GM12892 (cell line): ENCODE results near the gene LRRC58.
"Not testable (repeated sequence)": the region's sequence is repeated elsewhere in the genome, so short reads cannot be mapped to it uniquely, and the experiment has no call there.

Experiments
- DNase-seq: peaks from one replicate; pipeline ENCODE4 v3.0.0; 2011; ENCODE audit not compliant: insufficient read length
- FAIRE-seq: peaks from 2 replicates; lab custom pipeline; 2011; peaks lifted over from hg19 to GRCh38; lab: Jason Lieb, UNC
- POLR2A ChIP-seq: IDR thresholded peaks from 2 replicates; pipeline ENCODE4 v1.6.1; 2011; ENCODE audit warnings: low read depth, low read length, control low read depth
- POLR2AphosphoS5 ChIP-seq: IDR thresholded peaks from 2 replicates; pipeline ENCODE4 v1.6.1; 2011; ENCODE audit warnings: low read depth, low read length, control low read depth
- TAF1 ChIP-seq: IDR thresholded peaks from 2 replicates; pipeline ENCODE4 v1.6.1; 2011; ENCODE audit warnings: low read depth, mild to moderate bottlenecking, control low read depth, low read length, borderline replicate concordance

The LRRC58 gene

DNA sequence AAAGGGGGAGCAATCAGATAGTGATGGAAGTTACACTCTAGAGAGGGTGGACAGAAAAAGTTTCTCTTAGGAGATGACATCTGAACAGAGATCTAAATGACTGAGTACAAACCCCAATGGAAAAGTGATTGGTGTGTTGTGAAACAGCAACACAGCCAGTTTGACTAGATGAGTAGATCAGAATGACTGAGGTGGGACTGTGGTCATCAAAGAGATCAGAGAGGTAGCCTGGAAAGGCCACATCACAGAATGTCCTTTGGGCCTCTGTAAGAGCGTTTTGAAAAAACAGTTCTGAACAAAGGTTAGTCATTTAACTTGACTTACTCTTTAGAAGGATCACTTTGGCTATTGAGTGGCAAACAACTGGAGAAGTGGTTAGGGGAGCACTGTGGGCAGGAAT, 10.6 kb downstream of the LRRC58 start:
- peak; percentile 73 for FAIRE-seq
- TF ChIP-seq TAF1 (no peak), POLR2AphosphoS5 (no peak), POLR2A (no peak)

DNA sequence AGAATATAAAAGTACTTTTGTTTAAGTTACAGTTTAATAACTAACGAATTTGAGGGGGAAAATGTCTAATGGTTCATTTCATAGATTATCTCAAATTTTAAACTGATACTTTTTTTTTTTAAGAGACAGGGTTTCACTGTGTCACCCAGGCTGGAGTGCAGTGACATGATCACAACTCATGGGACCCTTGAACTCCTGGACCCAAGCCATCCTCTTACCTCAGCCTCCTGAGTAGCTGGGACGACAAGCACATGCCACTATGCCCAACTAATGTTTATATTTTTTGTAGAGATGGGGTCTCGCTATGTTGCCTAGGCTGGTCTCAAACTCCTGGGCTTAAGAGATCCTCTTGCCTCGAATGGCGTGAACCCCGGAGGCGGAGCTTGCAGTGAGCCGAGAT, 16.5 kb downstream of the LRRC58 start:
- DNase-seq: no peak
- TF ChIP-seq POLR2AphosphoS5 (no peak), TAF1 (no peak), POLR2A (no peak)
- FAIRE-seq: no peak

More for the DNA sequence above, 10.6 kb downstream of the LRRC58 start:
- DNase-seq: no peak

DNA sequence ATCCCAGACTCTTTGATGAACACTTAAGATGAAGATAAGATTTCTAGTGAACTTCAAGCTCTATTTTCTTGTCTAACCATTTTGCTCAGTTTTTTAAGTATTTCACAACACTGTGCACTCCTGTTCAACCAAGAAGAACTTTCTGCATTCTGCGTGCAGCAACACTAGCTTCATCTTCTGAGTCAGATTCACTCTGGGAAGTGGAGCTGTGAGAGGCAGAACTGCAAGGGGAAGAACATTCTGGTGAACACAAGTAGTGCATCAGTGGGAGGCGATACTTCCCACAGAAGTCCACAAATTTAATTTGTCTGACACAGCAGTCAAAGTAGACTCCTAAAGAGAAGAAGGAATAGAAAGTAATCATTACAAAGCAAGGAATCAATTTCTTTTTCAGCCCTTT, 18.1 kb downstream of the LRRC58 start:
- TF ChIP-seq POLR2AphosphoS5 (no peak), POLR2A (no peak), TAF1 (no peak)
- FAIRE-seq (no peak), DNase-seq (no peak)

DNA sequence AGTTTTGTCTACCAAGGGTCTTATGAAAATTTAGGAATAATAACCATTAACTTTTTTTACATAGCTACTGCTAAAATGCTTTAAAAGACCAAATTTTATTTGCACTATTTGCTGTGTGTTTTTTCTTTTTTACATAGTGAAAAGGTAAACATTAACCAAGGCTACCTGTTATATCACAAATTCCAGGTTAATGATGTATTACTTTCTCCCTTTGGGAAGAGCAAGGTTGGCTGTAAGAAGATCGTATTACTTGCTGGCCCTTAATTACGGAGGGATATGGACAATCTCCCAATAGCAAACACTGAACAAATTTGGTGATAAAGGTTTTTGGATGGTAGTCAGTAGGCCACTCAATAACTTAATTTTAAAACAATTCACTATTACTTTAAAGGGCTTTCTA, 22.4 kb downstream of the LRRC58 start:
- no peak for DNase-seq
- TF ChIP-seq POLR2AphosphoS5 (no peak), POLR2A (no peak), TAF1 (no peak)
- FAIRE-seq: no peak

DNA sequence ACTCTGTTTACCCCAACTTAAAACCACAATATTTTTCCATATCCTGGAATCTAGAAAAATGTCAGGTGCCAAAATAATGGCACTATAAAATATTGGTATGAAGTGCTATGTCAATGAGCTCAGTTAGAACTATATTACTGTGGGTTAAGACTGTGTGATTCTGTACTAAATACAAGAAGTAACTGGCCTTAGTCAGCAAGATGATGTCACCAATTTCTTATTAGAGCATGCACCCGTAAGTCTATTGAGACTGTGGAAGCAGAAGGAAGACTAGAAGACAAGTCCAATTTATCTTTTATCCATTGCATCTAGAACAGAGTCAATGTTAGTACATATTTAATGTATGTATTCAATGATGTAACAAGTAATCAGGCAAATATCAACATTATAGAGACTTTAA, 25.0 kb downstream of the LRRC58 start:
- DNase-seq: no peak
- FAIRE-seq: no peak
- TF ChIP-seq POLR2A (no peak), TAF1 (no peak), POLR2AphosphoS5 (no peak)

DNA sequence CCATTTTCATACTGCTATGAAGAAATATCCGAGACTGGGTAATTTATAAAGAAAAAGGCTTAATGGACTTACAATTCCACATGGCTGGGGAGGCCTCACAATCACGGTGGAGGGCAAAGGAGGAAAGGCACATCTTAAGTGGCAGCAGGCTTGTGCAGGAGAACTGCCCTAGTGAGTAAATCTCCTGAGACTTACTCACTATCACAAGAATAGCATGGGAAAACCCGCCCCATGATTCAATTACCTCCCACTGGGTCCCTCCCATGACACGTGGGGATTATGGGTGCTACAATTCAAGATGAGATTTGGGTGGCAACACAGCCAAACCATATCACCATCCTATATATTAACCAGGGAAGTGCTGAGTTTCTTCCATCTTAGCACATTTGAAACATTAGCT, 25.4 kb downstream of the LRRC58 start:
- DNase-seq, FAIRE-seq: not testable (repeated sequence)

DNA sequence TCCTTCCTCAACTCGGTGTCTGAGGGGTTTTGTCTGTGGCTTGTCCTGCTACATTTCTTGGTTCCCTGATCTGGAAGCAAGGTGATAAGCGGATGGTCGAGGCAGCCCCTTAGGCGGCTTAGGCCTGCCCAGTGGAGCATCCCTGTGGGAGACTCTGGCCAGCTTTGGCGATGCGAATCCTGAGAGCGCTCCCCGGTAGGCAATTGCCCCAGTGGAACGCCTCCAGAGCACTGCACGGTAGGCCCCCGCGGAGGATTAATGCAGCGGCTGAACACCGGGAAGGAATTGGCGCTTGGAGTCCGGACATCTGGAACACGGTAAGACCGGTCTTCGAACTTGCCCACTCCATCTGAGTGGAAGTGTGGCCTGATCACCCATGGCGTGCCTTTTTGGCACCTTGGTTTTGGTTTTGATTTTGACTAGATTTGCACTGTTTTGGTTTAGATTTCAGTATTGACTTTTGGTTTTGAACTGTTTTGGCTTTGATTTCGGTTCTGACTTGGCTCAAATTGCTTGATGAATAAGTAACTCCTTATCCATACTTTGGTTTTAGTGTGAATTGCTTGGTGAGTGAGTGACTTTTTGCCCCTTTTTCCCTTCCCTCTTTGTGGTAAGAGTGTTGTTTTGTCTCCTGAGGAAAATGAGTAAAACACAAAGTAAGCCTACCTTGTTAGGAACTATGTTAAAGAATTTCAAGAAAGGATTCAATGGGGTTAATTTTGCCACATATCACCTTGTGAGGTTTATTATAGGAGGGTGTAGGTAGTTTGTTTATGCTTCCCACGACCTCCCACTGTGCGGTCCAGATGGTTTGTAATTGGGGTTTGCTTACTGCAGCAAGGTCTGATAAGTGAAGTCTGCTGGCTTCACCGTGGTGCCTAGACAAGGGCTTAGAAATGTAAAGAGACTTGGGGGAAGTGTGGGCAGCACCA, 37.0 kb downstream of the LRRC58 start:
- TF ChIP-seq POLR2AphosphoS5 (no peak), TAF1 (no peak)
- DNase-seq: no peak
- FAIRE-seq: no peak

DNA sequence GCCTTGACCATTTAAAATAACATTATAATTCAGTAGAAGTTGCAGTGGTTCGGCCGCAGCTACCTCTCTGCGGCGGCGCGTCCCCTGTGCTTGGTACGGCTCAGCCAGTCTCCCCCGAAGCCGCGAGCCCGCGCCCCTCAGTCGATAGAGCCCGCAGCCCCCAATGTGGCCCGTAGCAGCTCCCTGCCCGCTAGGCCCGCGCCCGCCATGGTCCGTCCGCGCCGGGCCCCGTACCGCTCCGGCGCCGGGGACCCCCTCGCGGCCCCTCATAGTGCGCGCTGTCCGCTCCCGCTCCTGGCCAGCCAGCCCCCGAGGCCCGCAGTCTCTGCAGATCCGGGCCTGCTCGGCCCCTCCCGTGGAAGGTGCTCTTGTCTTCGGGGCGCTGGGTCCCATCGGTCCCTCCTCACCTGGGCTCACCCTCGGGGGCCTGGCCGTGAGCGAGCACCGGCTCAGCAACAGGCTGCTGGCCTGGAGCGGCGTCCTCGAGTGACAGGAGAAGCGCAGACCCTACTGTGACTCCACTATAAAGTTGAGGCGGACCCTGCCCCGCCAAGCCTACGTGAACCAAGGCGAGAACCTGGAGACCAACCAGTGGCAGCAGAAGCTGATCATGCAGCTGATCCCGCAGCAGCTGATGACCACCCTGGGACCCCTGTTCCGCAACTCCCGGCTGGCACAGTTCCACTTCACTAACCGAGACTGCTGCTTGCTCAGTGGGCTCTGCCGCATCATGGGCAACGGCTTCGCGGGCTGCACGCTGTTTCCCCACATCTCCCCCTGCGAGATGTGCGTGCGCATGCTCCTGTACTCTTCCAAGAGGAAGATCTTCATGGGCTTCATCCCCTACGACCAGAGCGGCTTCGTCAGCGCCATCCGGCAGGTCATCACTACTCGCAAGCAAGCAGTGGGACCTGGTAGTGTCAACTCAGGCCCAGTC, 42.4 kb downstream of the LRRC58 start:
- no peak for TF ChIP-seq POLR2AphosphoS5
- TF ChIP-seq TAF1: no peak
- no peak for TF ChIP-seq POLR2A
- FAIRE-seq (no peak), DNase-seq (no peak)

DNA sequence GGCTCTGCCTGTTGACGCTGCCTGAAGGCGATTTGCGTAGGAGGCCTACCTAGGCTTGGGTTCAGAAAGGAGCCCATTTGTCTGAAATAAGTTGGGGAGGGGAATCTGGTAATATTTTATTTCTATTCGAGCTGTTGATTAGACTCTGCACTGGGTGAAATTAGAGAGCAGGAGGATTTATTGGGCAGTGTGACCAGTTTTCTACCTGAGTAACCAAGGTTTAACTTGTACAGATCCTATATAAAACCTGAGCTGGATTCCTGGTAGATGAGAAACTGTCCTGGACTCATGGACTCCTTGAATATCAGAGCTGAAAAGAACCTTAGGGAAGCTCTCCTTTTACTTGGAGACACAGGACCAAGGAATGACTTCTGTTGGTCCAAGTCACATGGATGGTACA, 44.5 kb downstream of the LRRC58 start:
- FAIRE-seq: no peak
- TF ChIP-seq POLR2A (no peak), POLR2AphosphoS5 (no peak), TAF1 (no peak)
- no peak for DNase-seq

DNA sequence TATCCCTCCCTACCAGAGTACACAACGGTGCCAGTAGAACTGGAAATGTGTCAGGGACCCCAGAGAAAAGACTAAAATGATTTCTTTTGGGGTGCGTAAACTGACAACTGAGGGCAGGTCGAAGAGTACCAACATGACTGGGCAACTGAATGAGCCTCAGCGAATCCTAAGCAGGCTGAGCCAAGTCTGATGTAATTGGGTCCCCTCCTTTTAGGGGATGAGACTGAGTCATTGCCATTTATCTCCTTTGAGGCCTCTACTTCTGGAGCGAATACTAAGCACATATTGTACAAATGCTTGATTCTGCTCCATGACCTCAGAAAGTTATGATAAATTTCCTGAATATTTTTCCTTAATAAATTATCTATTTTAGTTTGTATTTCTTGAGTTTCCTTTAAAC, 46.8 kb downstream of the LRRC58 start:
- DNase-seq (no peak), FAIRE-seq (no peak)
- TF ChIP-seq TAF1 (no peak), POLR2AphosphoS5 (no peak), POLR2A (no peak)

DNA sequence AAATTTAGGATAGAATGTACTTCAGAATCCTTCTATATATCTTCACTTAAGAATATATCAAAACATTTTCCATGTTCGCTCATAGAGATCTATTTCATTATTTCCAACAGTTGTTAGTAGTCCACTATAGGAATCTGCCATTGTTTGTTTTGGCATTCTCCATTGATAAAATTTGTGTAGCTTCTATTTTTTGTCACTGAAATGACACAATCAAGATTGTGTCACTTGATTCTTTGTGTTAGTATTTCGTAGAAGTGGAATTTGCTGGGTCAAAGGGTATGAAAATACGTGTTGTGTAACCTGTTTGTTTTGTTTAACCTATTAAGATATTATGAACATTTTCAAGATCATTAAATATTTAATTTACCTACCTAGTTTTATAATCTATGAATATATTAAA, 48.2 kb downstream of the LRRC58 start:
- DNase-seq (no peak), FAIRE-seq (no peak)
- TF ChIP-seq POLR2A: no peak
